MM.1S (cell line): ENCODE data around the gene SMKR1.

Source experiments
- DNase-seq: peaks from one replicate; pipeline ENCODE4 v3.0.0-alpha.2; 2015
- H2AFZ ChIP-seq: fragments of 300-600 bp; sonication (generic); 2 replicates; pipeline ENCODE4 v1.6.0; 2016; ENCODE audit warnings: antibody characterized with exemption, low read length
- H3F3A ChIP-seq: fragments of 300-600 bp; sonication (generic); 2 replicates; pipeline ENCODE4 v1.6.1; 2016; ENCODE audit warnings: mild to moderate bottlenecking, antibody characterized with exemption, low read length, moderate library complexity, mixed read lengths; ENCODE audit not compliant: insufficient read depth
- H3K27ac ChIP-seq: fragments of 300-600 bp; sonication (generic); 2 replicates; pipeline ENCODE4 v1.5.1; 2016; ENCODE audit warnings: mild to moderate bottlenecking, low read length
- H3K27me3 ChIP-seq: fragments of 300-600 bp; sonication (generic); replicated peaks from 2 replicates; pipeline ENCODE4 v1.6.0; 2016; ENCODE audit warnings: low read length; ENCODE audit not compliant: insufficient read depth
- H3K36me3 ChIP-seq: fragments of 300-600 bp; sonication (generic); replicated peaks from 2 replicates; pipeline ENCODE4 v1.6.1; 2016; ENCODE audit warnings: mild to moderate bottlenecking, low read length, mixed read lengths; ENCODE audit not compliant: insufficient read depth
- H3K4me1 ChIP-seq: fragments of 300-600 bp; sonication (generic); 2 replicates; pipeline ENCODE4 v1.6.1; 2016; ENCODE audit warnings: low read length, mixed read lengths
- H3K4me2 ChIP-seq: fragments of 300-600 bp; sonication (generic); 2 replicates; pipeline ENCODE4 v1.6.0; 2016; ENCODE audit warnings: low read depth, low read length
- H3K4me3 ChIP-seq: fragments of 300-600 bp; sonication (generic); 2 replicates; pipeline ENCODE4 v1.5.1; 2016; ENCODE audit warnings: low read length, mixed read lengths
- H3K79me2 ChIP-seq: fragments of 300-600 bp; sonication (generic); 2 replicates; pipeline ENCODE4 v1.6.1; 2016; ENCODE audit warnings: mixed run types, low read length, mixed read lengths
- H3K9ac ChIP-seq: fragments of 300-600 bp; sonication (generic); 2 replicates; pipeline ENCODE4 v1.6.1; 2016; ENCODE audit warnings: low read length, mixed read lengths
- H3K9me2 ChIP-seq: fragments of 300-600 bp; sonication (generic); replicated peaks from 2 replicates; pipeline ENCODE4 v1.6.1; 2016; ENCODE audit warnings: mild to moderate bottlenecking, low read length, mixed read lengths; ENCODE audit not compliant: insufficient read depth
- H3K9me3 ChIP-seq: fragments of 300-600 bp; sonication (generic); replicated peaks from 2 replicates; pipeline ENCODE4 v1.6.1; 2016; ENCODE audit warnings: mild to moderate bottlenecking, low read length, mixed read lengths; ENCODE audit not compliant: insufficient read depth
- H4K20me1 ChIP-seq: fragments of 300-600 bp; sonication (generic); 2 replicates; pipeline ENCODE4 v1.6.1; 2016; ENCODE audit warnings: mild to moderate bottlenecking, low read length, moderate library complexity, mixed read lengths; ENCODE audit not compliant: insufficient read depth
- CTCF ChIP-seq: fragments of 300-600 bp; sonication (generic); IDR thresholded peaks from 2 replicates; pipeline ENCODE4 v1.5.1; 2016; ENCODE audit warnings: antibody characterized with exemption, low read length, mixed read lengths
- EZH2 ChIP-seq: fragments of 300-600 bp; sonication (generic); optimal IDR thresholded peaks from 2 replicates; pipeline ENCODE3; 2017; ENCODE audit warnings: low read depth, mild to moderate bottlenecking, antibody characterized with exemption, low read length, mixed read lengths
- EZH2phosphoT487 ChIP-seq: fragments of 300-600 bp; sonication (generic); IDR thresholded peaks from 2 replicates; pipeline ENCODE4 v1.6.1; 2018; ENCODE audit warnings: antibody characterized with exemption, low read length

The SMKR1 gene

GRCh38 chr7:129538790-129539189, 36.5 kb downstream of the SMKR1 start:
- H3K9ac ChIP-seq, result no peak overlapping the region
- H3K4me2 ChIP-seq, result no peak overlapping the region
- no peaks in the 10 kb centered on the region for H3F3A ChIP-seq
- no peaks in the 10 kb centered on the region for H3K9me2 ChIP-seq
- no peaks in the 10 kb centered on the region for H4K20me1 ChIP-seq
- H3K27ac ChIP-seq, result no peak overlapping the region
- no peak for TF ChIP-seq EZH2
- no peaks in the 10 kb centered on the region for H3K36me3 ChIP-seq
- no peak overlapping the region for H3K4me3 ChIP-seq
- DNase-seq, result no peak
- no peaks in the 10 kb centered on the region for H3K9me3 ChIP-seq
- H3K27me3 ChIP-seq, result no peaks in the 10 kb centered on the region
- H2AFZ ChIP-seq, result no peak overlapping the region
- H3K4me1 ChIP-seq, result no peaks in the 10 kb centered on the region
- H3K79me2 ChIP-seq, result no peaks in the 10 kb centered on the region

GRCh38 chr7:129540340-129540739, 38.0 kb downstream of the SMKR1 start:
- Histone ChIP-seq H3K4me3 (no peak overlapping the region), H4K20me1 (no peaks in the 10 kb centered on the region), H3K4me1 (no peaks in the 10 kb centered on the region), H3K9me2 (no peaks in the 10 kb centered on the region), H3K27me3 (no peaks in the 10 kb centered on the region), H3K79me2 (no peaks in the 10 kb centered on the region), H3K36me3 (no peaks in the 10 kb centered on the region), H3K27ac (no peak overlapping the region), H2AFZ (no peak overlapping the region), H3K9me3 (no peaks in the 10 kb centered on the region), H3K4me2 (no peak overlapping the region), H3F3A (no peaks in the 10 kb centered on the region), H3K9ac (no peak overlapping the region)
- no peak for DNase-seq
- no peak for TF ChIP-seq EZH2phosphoT487
- TF ChIP-seq CTCF, result no peak
- TF ChIP-seq EZH2, result no peak

- no peaks in the 10 kb centered on the region for H3K27me3 ChIP-seq
- H2AFZ ChIP-seq, result no peak overlapping the region
- TF ChIP-seq EZH2, result no peak
- no peak for TF ChIP-seq CTCF
- TF ChIP-seq EZH2phosphoT487, result no peak
- no peaks in the 10 kb centered on the region for H4K20me1 ChIP-seq
- no peak overlapping the region for H3K4me2 ChIP-seq
- H3K9ac ChIP-seq, result no peak overlapping the region
- no peaks in the 10 kb centered on the region for H3K36me3 ChIP-seq
- H3K9me2 ChIP-seq, result no peaks in the 10 kb centered on the region
- no peaks in the 10 kb centered on the region for H3F3A ChIP-seq
- no peaks in the 10 kb centered on the region for H3K79me2 ChIP-seq
- H3K4me1 ChIP-seq, result no peaks in the 10 kb centered on the region
- H3K27ac ChIP-seq, result no peak overlapping the region
- no peak overlapping the region for H3K4me3 ChIP-seq
- H3K9me3 ChIP-seq, result no peaks in the 10 kb centered on the region
- DNase-seq, result no peak
Measured at GRCh38 chr7:129544700-129545099, 42.4 kb downstream of the SMKR1 start.

DNA sequence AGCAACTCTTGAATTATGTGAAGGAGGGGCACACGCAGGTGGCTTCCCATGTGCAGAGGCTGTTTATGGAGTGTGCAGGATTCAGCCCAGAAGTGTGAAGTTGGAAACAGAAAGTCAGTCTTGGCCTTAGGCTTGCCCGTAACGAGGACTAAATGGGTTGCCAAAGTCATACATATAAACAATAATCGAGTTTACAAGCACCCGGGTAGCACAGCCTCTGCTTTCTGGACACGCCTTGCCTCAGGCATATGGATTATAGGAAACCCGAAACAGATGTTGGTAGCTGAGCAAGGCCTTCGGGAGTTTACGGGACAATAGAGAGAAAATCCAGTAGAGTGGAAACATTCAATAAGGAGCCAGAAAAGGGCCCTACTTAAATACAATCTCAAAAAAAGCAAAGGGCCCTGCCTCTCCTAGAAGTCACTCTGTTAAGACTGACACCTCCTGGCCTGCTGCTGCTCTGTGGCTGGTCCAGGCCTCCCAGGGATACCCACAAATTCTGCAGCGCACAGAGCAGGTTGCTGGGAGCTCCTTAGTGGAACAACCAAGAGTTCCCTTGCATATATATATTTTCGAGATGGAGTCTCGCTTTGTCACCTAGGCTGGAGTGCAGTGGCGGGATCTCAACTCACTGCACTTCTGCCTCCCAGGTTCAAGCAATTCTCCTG, 48.5 kb downstream of the SMKR1 start:
- Histone ChIP-seq H3F3A (no peaks in the 10 kb centered on the region), H3K4me1 (no peaks in the 10 kb centered on the region), H3K79me2 (no peaks in the 10 kb centered on the region), H3K9me2 (no peaks in the 10 kb centered on the region), H3K9me3 (no peaks in the 10 kb centered on the region), H3K4me3 (no peak overlapping the region), H2AFZ (no peak overlapping the region), H3K27ac (no peak overlapping the region), H4K20me1 (no peaks in the 10 kb centered on the region), H3K4me2 (no peak overlapping the region), H3K36me3 (no peaks in the 10 kb centered on the region), H3K9ac (no peak overlapping the region), H3K27me3 (no peaks in the 10 kb centered on the region)
- DNase-seq, result no peak
- no peak for TF ChIP-seq CTCF
- TF ChIP-seq EZH2, result no peak
- TF ChIP-seq EZH2phosphoT487, result no peak
